Ishikawa (cell line): ENCODE measurements around the gene LCK.

Source experiments
- EGR1 ChIP-seq: IDR thresholded peaks from 2 replicates; pipeline ENCODE4 v1.6.1; 2012
- EP300 ChIP-seq: IDR thresholded peaks from 2 replicates; pipeline ENCODE4 v1.6.1; 2012; ENCODE audit warnings: borderline replicate concordance
- FOXM1 ChIP-seq: IDR thresholded peaks from 2 replicates; pipeline ENCODE4 v1.6.1; 2012; ENCODE audit warnings: low read depth, borderline replicate concordance
- TAF1 ChIP-seq: IDR thresholded peaks from 2 replicates; pipeline ENCODE4 v1.6.1; 2012; ENCODE audit warnings: low read depth, mild to moderate bottlenecking
- TCF12 ChIP-seq: IDR thresholded peaks from 2 replicates; pipeline ENCODE4 v1.6.1; 2012; ENCODE audit warnings: low read depth
- YY1 ChIP-seq: IDR thresholded peaks from 2 replicates; pipeline ENCODE4 v1.6.1; 2012; ENCODE audit warnings: low read depth
- TF ChIP-seq, protein P1 (sequence below): IDR thresholded peaks from 2 replicates; pipeline ENCODE4 v1.6.1; 2012
- TF ChIP-seq, protein P2 (sequence below): IDR thresholded peaks from 2 replicates; pipeline ENCODE4 v1.6.1; 2012

DNA sequence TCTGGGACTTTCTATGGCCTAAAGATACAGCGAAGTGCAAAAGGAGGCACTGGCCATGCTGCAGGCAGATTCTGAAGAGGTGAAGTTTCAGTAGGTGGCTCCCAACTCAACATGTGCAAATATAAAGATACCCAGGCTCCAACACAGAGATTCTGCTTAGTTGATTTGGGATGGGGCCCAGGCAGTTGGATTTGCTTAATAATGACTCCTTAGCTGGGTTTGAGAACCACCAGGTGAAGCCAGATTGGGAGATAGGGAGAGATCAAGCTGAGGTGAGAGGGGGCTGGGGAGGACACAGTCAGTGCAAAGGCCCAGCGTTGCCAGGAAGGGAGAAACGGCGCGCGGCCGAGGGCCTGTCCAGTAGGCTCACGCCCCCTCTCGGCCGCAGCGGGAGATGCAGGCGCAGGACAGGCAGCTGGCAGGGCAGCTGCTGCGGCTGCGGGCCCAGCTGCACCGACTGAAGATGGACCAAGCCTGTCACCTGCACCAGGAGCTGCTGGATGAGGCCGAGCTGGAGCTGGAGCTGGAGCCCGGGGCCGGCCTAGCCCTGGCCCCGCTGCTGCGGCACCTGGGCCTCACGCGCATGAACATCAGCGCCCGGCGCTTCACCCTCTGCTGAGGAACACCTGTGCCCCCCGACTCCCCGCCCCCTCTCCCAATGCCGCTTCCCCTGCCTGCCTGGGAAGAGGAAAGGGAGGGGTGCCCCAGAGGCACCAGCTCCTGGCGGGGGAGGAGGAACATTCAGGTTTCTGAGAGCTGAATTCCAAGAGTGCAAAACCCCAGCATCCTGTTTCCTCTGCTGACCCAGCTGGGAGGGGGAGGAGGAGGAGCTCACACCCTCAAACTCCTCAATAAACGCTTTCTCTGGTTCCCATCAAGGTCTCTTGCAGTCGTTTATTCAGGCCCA, 2.8 kb upstream of the LCK start:
- TF ChIP-seq, protein P1, sequence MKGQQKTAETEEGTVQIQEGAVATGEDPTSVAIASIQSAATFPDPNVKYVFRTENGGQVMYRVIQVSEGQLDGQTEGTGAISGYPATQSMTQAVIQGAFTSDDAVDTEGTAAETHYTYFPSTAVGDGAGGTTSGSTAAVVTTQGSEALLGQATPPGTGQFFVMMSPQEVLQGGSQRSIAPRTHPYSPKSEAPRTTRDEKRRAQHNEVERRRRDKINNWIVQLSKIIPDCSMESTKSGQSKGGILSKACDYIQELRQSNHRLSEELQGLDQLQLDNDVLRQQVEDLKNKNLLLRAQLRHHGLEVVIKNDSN, result no peak
- TF ChIP-seq EP300 (no peak), YY1 (no peak), FOXM1 (no peak), EGR1 (no peak), TCF12 (no peak), TAF1 (no peak)
- TF ChIP-seq, protein P2, sequence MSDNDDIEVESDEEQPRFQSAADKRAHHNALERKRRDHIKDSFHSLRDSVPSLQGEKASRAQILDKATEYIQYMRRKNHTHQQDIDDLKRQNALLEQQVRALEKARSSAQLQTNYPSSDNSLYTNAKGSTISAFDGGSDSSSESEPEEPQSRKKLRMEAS, result peak; percentile 14; the same call in 1 of the 2 replicates
